Nephron progenitor cell (in vitro differentiated cells): Measurements from ENCODE around the gene ZNF680.

Experiments
- DNase-seq: peaks from one replicate; pipeline ENCODE4 v3.0.0; 2021
- H3K27ac Mint-ChIP-seq: 2 replicates; pipeline ENCODE4 v1.8.0; 2021; ENCODE audit warnings: mild to moderate bottlenecking, moderate library complexity, mixed read lengths
- H3K27me3 Mint-ChIP-seq: 2 replicates; pipeline ENCODE4 v1.8.0; 2021; ENCODE audit warnings: mild to moderate bottlenecking, low read depth, mixed read lengths; ENCODE audit not compliant: poor library complexity
- H3K36me3 Mint-ChIP-seq: 2 replicates; pipeline ENCODE4 v1.8.0; 2021; ENCODE audit warnings: low read depth, mixed read lengths
- H3K4me1 Mint-ChIP-seq: 2 replicates; pipeline ENCODE4 v1.8.0; 2021; ENCODE audit warnings: mixed read lengths
- H3K4me3 Mint-ChIP-seq: 2 replicates; pipeline ENCODE4 v1.8.0; 2021; ENCODE audit warnings: mild to moderate bottlenecking, moderate library complexity, mixed read lengths
- H3K9me3 Mint-ChIP-seq: 2 replicates; pipeline ENCODE4 v1.8.0; 2021; ENCODE audit warnings: mild to moderate bottlenecking, moderate library complexity, mixed read lengths
- CTCF ChIP-seq: fragments of 200-600 bp; sonication (generic); IDR thresholded peaks from 2 replicates; pipeline ENCODE4 v1.5.0; 2021; ENCODE audit warnings: antibody characterized with exemption

ZNF680 gene

GRCh38 chr7:64606385-64606784, 43.5 kb upstream of the ZNF680 start:
- Mint-ChIP-seq H3K4me3 (no peak overlapping the region), H3K9me3 (peaks cover 94% of the 10 kb centered on the region), H3K27me3 (no peaks in the 10 kb centered on the region)

GRCh38 chr7:64603271-64603670, 40.4 kb upstream of the ZNF680 start:
- Mint-ChIP-seq H3K9me3 (peaks cover 89% of the 10 kb centered on the region), H3K4me3 (no peak overlapping the region), H3K27me3 (no peaks in the 10 kb centered on the region), H3K4me1 (no peaks in the 10 kb centered on the region), H3K27ac (no peak overlapping the region), H3K36me3 (no peaks in the 10 kb centered on the region)
- TF ChIP-seq CTCF, result no peak
- DNase-seq, result no peak

More at GRCh38 chr7:64606385-64606784, 43.5 kb upstream of the ZNF680 start:
- Mint-ChIP-seq H3K36me3 (no peaks in the 10 kb centered on the region), H3K27ac (no peak overlapping the region), H3K4me1 (no peaks in the 10 kb centered on the region)
- no peak for DNase-seq
- no peak for TF ChIP-seq CTCF

GRCh38 chr7:64602518-64602917, 39.6 kb upstream of the ZNF680 start:
- H3K4me1 Mint-ChIP-seq, result no peaks in the 10 kb centered on the region

GRCh38 chr7:64602086-64602485, 39.2 kb upstream of the ZNF680 start:
- TF ChIP-seq CTCF, result no peak
- Mint-ChIP-seq H3K4me3 (no peak overlapping the region), H3K27ac (no peak overlapping the region), H3K4me1 (no peaks in the 10 kb centered on the region), H3K36me3 (no peaks in the 10 kb centered on the region), H3K9me3 (peaks cover 79% of the 10 kb centered on the region), H3K27me3 (no peaks in the 10 kb centered on the region)
- DNase-seq, result no peak

More at GRCh38 chr7:64602518-64602917, 39.6 kb upstream of the ZNF680 start:
- Mint-ChIP-seq H3K4me3 (no peak overlapping the region), H3K36me3 (no peaks in the 10 kb centered on the region), H3K27me3 (no peaks in the 10 kb centered on the region), H3K9me3 (peaks cover 82% of the 10 kb centered on the region), H3K27ac (no peak overlapping the region)
- DNase-seq, result no peak
- TF ChIP-seq CTCF, result no peak

- no peak for DNase-seq
- peaks cover 79% of the 10 kb centered on the region for H3K9me3 Mint-ChIP-seq
- H3K27ac Mint-ChIP-seq, result no peak overlapping the region
- TF ChIP-seq CTCF, result no peak
- H3K36me3 Mint-ChIP-seq, result no peaks in the 10 kb centered on the region
- no peak overlapping the region for H3K4me3 Mint-ChIP-seq
- H3K27me3 Mint-ChIP-seq, result no peaks in the 10 kb centered on the region
- no peaks in the 10 kb centered on the region for H3K4me1 Mint-ChIP-seq
These were observed 36.5 kb upstream of the ZNF680 start for GRCh38 chr7:64599359-64599758.

GRCh38 chr7:64590971-64591370, 28.1 kb upstream of the ZNF680 start:
- Mint-ChIP-seq H3K9me3 (peaks cover 78% of the 10 kb centered on the region), H3K27me3 (no peaks in the 10 kb centered on the region), H3K4me3 (no peak overlapping the region), H3K4me1 (no peaks in the 10 kb centered on the region), H3K27ac (no peak overlapping the region), H3K36me3 (no peaks in the 10 kb centered on the region)
- TF ChIP-seq CTCF, result no peak
- DNase-seq, result no peak
